K562 (cell line): ENCODE measurements around the gene RIN3. TPM values are rescaled to one million over a fixed set of nuclear protein-coding genes. Genes with fewer than 3 reads are reported as not detected.

ENCODE experiments used
- ATAC-seq: fragments of 200-7000 bp; cut with Tn5 transposase; 3 replicates; pipeline ENCODE4 v1.9.1; 2020; ENCODE audit warnings: moderate library complexity
- BruUV-seq: library from RNA; stranded (reverse); fragments of 400-500 nt; replicated peaks from 2 replicates; lab custom pipeline; 2021; lab: Mats Ljungman, UMichigan
- CTCF ChIA-PET: fragments of 300-600 bp; formaldehyde crosslinking; extraction: SDS; loops from one replicate; lab custom pipeline; 2021; ENCODE audit warnings: low intra/inter-chr PET ratio; lab: Yijun Ruan, JAX
- POLR2A ChIA-PET: fragments of 300-600, 350-650 bp; sonication (Branson Sonifier 250); formaldehyde crosslinking; extraction: SDS; loops from one replicate; lab custom pipeline; 2021; ENCODE audit warnings: antibody characterized with exemption, inconsistent platforms; lab: Yijun Ruan, JAX
- DNase-seq, 4 experiments: peaks; one replicate each; pipeline versions ENCODE4 v3.0.0 to v3.0.0-alpha.2; 2011 to 2018; ENCODE audit warnings: low spot score in 3 of 4, mixed read lengths in 3 of 4; ENCODE audit errors: extremely low read depth in 1 of 4
- FAIRE-seq: peaks from 2 replicates; lab custom pipeline; 2011; peaks lifted over from hg19 to GRCh38; lab: Jason Lieb, UNC
- H2AFZ ChIP-seq: 2 replicates; pipeline ENCODE4 v1.6.0; 2011; ENCODE audit warnings: low read depth, low read length, control low read depth, inconsistent platforms
- H3K27ac ChIP-seq: fragments of 200-600 bp; 3 replicates; pipeline ENCODE4 v1.8.0; 2011; ENCODE audit warnings: low read depth, mild to moderate bottlenecking, control low read depth, inconsistent platforms, low read length, moderate library complexity, mixed read lengths; ENCODE audit errors: extremely low read depth
- H3K27me3 ChIP-seq, 2 experiments: fragments of 300-600 bp in 1 of 2; 2 replicates in 1 of 2; 3 replicates in 1 of 2; pipeline versions ENCODE4 v1.6.0 to v1.8.0; 2011; ENCODE audit warnings: inconsistent platforms in 2 of 2, low read length in 2 of 2, mild to moderate bottlenecking in 1 of 2, mixed read lengths in 1 of 2, moderate library complexity in 1 of 2; ENCODE audit not compliant: control insufficient read depth in 2 of 2, insufficient read depth in 2 of 2
- H3K36me3 ChIP-seq: fragments of 300-600 bp; 3 replicates; pipeline ENCODE4 v1.8.0; 2011; ENCODE audit warnings: mild to moderate bottlenecking, low read length, inconsistent platforms; ENCODE audit not compliant: control insufficient read depth, insufficient read depth
- H3K4me1 ChIP-seq, 2 experiments: fragments of 200-600 bp in 1 of 2; replicated peaks in 1 of 2; 2 replicates in 1 of 2; 3 replicates in 1 of 2; pipeline versions ENCODE4 v1.5.1 to v1.8.0; 2011; ENCODE audit warnings: inconsistent platforms in 2 of 2, low read length in 2 of 2, mild to moderate bottlenecking in 1 of 2, mixed read lengths in 1 of 2, moderate library complexity in 1 of 2; ENCODE audit not compliant: control insufficient read depth in 2 of 2, insufficient read depth in 2 of 2
- H3K4me2 ChIP-seq: 2 replicates; pipeline ENCODE4 v1.6.1; 2011; ENCODE audit warnings: low read length, control low read depth, inconsistent platforms, mixed read lengths; ENCODE audit not compliant: insufficient read depth
- H3K4me3 ChIP-seq: fragments of 200-600 bp; sonication (generic), shearing (Covaris generic); 2 replicates; pipeline ENCODE4 v1.5.1; 2016; ENCODE audit warnings: control low read depth, inconsistent platforms
- H3K79me2 ChIP-seq: fragments of 200-600 bp; 3 replicates; pipeline ENCODE4 v1.8.0; 2011; ENCODE audit warnings: low read length, inconsistent platforms; ENCODE audit not compliant: control insufficient read depth, insufficient read depth
- H3K9ac ChIP-seq, 2 experiments: 2 replicates each; pipeline versions ENCODE4 v1.6.0 to v1.6.1; 2011; ENCODE audit warnings: low read depth in 2 of 2, low read length in 2 of 2, control low read depth in 1 of 2, inconsistent platforms in 1 of 2, mild to moderate bottlenecking in 1 of 2, mixed read lengths in 1 of 2; ENCODE audit not compliant: insufficient read depth in 1 of 2
- H3K9me1 ChIP-seq: one replicate; pipeline ENCODE4 v1.6.0; 2011; ENCODE audit warnings: inconsistent platforms, mild to moderate bottlenecking, low read length, moderate library complexity; ENCODE audit not compliant: control insufficient read depth, insufficient read depth
- H3K9me3 ChIP-seq: replicated peaks from 2 replicates; pipeline ENCODE4 v1.5.1; 2011; ENCODE audit warnings: low read depth, low read length, inconsistent platforms; ENCODE audit not compliant: control insufficient read depth, insufficient read depth
- H4K20me1 ChIP-seq: replicated peaks from 2 replicates; pipeline ENCODE4 v1.6.1; 2011; ENCODE audit warnings: low read length, inconsistent platforms, mixed read lengths; ENCODE audit not compliant: control insufficient read depth, insufficient read depth
- ARNT ChIP-seq, 2 experiments: fragments of 450-650 bp; IDR thresholded peaks; 2 replicates each; pipeline ENCODE4 v1.6.1; 2016; ENCODE audit warnings: mild to moderate bottlenecking in 1 of 2
- BRCA1 ChIP-seq, 2 experiments: fragments of 450-650 bp in 1 of 2; sonication (generic) in 1 of 2; formaldehyde crosslinking in 1 of 2; IDR thresholded peaks; 2 replicates each; pipeline versions ENCODE4 v1.5.0 to v1.6.1; 2017 to 2020; ENCODE audit warnings: mild to moderate bottlenecking in 1 of 2, missing genetic modification reagents in 1 of 2
- HCFC1 ChIP-seq: IDR thresholded peaks from 2 replicates; pipeline ENCODE4 v1.6.1; 2012; ENCODE audit warnings: low read depth, low read length, improper control_type of control experiment
- HMG20B ChIP-seq: fragments of 250-450 bp; sonication (Bioruptor Pico); IDR thresholded peaks from 2 replicates; pipeline ENCODE4 v1.5.0; 2021; ENCODE audit warnings: mild to moderate bottlenecking
- IRF2 ChIP-seq: sonication (generic); formaldehyde crosslinking; IDR thresholded peaks from 2 replicates; pipeline ENCODE4 v1.8.1; 2022; ENCODE audit warnings: mild to moderate bottlenecking, missing genetic modification reagents
- LARP7 ChIP-seq: fragments of 450-650 bp; IDR thresholded peaks from 2 replicates; pipeline ENCODE4 v1.6.1; 2016
- NCOA1 ChIP-seq: fragments of 450-650 bp; IDR thresholded peaks from 2 replicates; pipeline ENCODE4 v1.6.1; 2016; ENCODE audit warnings: low read depth
- NR2C1 ChIP-seq, 2 experiments: fragments of 450-650 bp; IDR thresholded peaks; 2 replicates each; pipeline ENCODE4 v1.6.1; 2017; ENCODE audit warnings: mild to moderate bottlenecking in 2 of 2, antibody characterized with exemption in 1 of 2, inconsistent platforms in 1 of 2, missing compliant biosample characterization in 1 of 2, missing genetic modification characterization in 1 of 2
- SMARCA4 ChIP-seq: fragments of 450-650 bp; IDR thresholded peaks from 2 replicates; pipeline ENCODE4 v1.6.1; 2016
- ZNF174 ChIP-seq: fragments of 250-450 bp; sonication (Bioruptor Pico); IDR thresholded peaks from 2 replicates; pipeline ENCODE4 v1.4.0; 2020; ENCODE audit warnings: mild to moderate bottlenecking
- ZNF212 ChIP-seq: fragments of 450-650 bp; formaldehyde crosslinking; IDR thresholded peaks from 2 replicates; pipeline ENCODE4 v1.4.0; 2020; ENCODE audit warnings: mild to moderate bottlenecking
- ZZZ3 ChIP-seq: fragments of 450-650 bp; IDR thresholded peaks from 2 replicates; pipeline ENCODE4 v1.6.1; 2016; ENCODE audit warnings: antibody characterized with exemption, mild to moderate bottlenecking, moderate library complexity
- WGBS: fragments of 100-300 bp; shearing (Covaris generic); methylation state at CpG from one replicate; pipeline ENCODE4 v1.1.6; 2016; ENCODE audit warnings: low coverage, mixed read lengths; ENCODE audit not compliant: insufficient coverage; ENCODE audit errors: missing lambda C conversion rate; 5-methylcytosine and 5-hydroxymethylcytosine counted together
- in situ Hi-C: fragments of 300-500 bp; cut with MboI; formaldehyde crosslinking; loops from 4 replicates; pipeline ENCODE4 v1.15.0; 2018; ENCODE audit warnings: inconsistent platforms, mixed read lengths
- intact Hi-C: fragments of 100-400 bp; cut with micrococcal nuclease; formaldehyde crosslinking; loops from 2 replicates; pipeline ENCODE4 v1.14.2; 2022
- polyA plus RNA-seq, 8 experiments: library from polyadenylated mRNA; depleted of rRNA in 4 of 8; stranded (reverse) in 5 of 8; unstranded in 3 of 8; fragments of >200 nt; fragmentation: Nextera tagmentation in 2 of 8; fragmentation: Illumina TruSeq in 1 of 8; extraction: Ambion mirVana in 2 of 8; extraction: Trizol in 1 of 8; gene quantifications; 2 replicates each; pipeline versions ENCODE4 v1.2.1 to v1.2.3, GENCODE V29; 2011 to 2014; ENCODE audit warnings: inconsistent platforms in 1 of 8, missing spikeins in 1 of 8
- total RNA-seq, 7 experiments: library from RNA; depleted of rRNA in 6 of 7; stranded (reverse); fragments of >200 nt in 6 of 7; fragmentation: Illumina TruSeq in 2 of 7; extraction: Trizol in 2 of 7; gene quantifications; 2 replicates each; pipeline versions ENCODE4 v1.2.1 to v1.2.3, GENCODE V29; 2011 to 2021; ENCODE audit warnings: low replicate concordance in 1 of 7
- TF ChIP-seq, protein P1 (sequence below): fragments of 450-650 bp; IDR thresholded peaks from 2 replicates; pipeline ENCODE4 v1.6.1; 2016; ENCODE audit warnings: mild to moderate bottlenecking, moderate library complexity

The RIN3 gene
- total and polyA plus RNA-seq, 9 of the 15 experiments (the other 6 are each of a cell fraction or from before 2014, with no cell fraction given), result 0.01 to 0.49 (median 0.08) TPM; not detected in 5

- no peaks in the 10 kb centered on the region; a peak in 1 of 5 replicates for H3K4me1 ChIP-seq
- WGBS, result 4% methylated on average over 7 of the region's 10 CpGs
- no peak overlapping the region for H2AFZ ChIP-seq
- H4K20me1 ChIP-seq, result no peaks in the 10 kb centered on the region
- H3K27me3 ChIP-seq, result peaks cover 0 to 10% of the 10 kb centered on the region in 2 experiments; a peak in 1 of 5 replicates
- in situ Hi-C loops (no loop called here), intact Hi-C loops (no loop called here)
- H3K36me3 ChIP-seq, result no peaks in the 10 kb centered on the region
- H3K79me2 ChIP-seq, result no peaks in the 10 kb centered on the region
- H3K4me2 ChIP-seq, result no peak overlapping the region
- FAIRE-seq, result no peak
- H3K9me3 ChIP-seq, result no peaks in the 10 kb centered on the region
- ChIA-PET CTCF (no interaction called here), POLR2A (no interaction called here)
- no peaks in the 10 kb centered on the region for H3K9me1 ChIP-seq
- no peak overlapping the region for H3K27ac ChIP-seq
- no TSS peak for BruUV-seq
- H3K9ac ChIP-seq, result no peak overlapping the region
- DNase-seq, result no peak
- ATAC-seq, result no peak
- no peak overlapping the region for H3K4me3 ChIP-seq
- TF ChIP-seq BRCA1 (IDR thresholded peaks at IDR 0.05), result no peak
- no peak for TF ChIP-seq BRCA1 (CRISPR knock-in tag; IDR thresholded peaks at IDR 0.05)
- no peak for TF ChIP-seq HMG20B (CRISPR knock-in tag)
- no peak for TF ChIP-seq NR2C1 (IDR thresholded peaks at IDR 0.05)
- no peak for TF ChIP-seq NR2C1 (tag; IDR thresholded peaks at IDR 0.05)
- TF ChIP-seq, protein P1, sequence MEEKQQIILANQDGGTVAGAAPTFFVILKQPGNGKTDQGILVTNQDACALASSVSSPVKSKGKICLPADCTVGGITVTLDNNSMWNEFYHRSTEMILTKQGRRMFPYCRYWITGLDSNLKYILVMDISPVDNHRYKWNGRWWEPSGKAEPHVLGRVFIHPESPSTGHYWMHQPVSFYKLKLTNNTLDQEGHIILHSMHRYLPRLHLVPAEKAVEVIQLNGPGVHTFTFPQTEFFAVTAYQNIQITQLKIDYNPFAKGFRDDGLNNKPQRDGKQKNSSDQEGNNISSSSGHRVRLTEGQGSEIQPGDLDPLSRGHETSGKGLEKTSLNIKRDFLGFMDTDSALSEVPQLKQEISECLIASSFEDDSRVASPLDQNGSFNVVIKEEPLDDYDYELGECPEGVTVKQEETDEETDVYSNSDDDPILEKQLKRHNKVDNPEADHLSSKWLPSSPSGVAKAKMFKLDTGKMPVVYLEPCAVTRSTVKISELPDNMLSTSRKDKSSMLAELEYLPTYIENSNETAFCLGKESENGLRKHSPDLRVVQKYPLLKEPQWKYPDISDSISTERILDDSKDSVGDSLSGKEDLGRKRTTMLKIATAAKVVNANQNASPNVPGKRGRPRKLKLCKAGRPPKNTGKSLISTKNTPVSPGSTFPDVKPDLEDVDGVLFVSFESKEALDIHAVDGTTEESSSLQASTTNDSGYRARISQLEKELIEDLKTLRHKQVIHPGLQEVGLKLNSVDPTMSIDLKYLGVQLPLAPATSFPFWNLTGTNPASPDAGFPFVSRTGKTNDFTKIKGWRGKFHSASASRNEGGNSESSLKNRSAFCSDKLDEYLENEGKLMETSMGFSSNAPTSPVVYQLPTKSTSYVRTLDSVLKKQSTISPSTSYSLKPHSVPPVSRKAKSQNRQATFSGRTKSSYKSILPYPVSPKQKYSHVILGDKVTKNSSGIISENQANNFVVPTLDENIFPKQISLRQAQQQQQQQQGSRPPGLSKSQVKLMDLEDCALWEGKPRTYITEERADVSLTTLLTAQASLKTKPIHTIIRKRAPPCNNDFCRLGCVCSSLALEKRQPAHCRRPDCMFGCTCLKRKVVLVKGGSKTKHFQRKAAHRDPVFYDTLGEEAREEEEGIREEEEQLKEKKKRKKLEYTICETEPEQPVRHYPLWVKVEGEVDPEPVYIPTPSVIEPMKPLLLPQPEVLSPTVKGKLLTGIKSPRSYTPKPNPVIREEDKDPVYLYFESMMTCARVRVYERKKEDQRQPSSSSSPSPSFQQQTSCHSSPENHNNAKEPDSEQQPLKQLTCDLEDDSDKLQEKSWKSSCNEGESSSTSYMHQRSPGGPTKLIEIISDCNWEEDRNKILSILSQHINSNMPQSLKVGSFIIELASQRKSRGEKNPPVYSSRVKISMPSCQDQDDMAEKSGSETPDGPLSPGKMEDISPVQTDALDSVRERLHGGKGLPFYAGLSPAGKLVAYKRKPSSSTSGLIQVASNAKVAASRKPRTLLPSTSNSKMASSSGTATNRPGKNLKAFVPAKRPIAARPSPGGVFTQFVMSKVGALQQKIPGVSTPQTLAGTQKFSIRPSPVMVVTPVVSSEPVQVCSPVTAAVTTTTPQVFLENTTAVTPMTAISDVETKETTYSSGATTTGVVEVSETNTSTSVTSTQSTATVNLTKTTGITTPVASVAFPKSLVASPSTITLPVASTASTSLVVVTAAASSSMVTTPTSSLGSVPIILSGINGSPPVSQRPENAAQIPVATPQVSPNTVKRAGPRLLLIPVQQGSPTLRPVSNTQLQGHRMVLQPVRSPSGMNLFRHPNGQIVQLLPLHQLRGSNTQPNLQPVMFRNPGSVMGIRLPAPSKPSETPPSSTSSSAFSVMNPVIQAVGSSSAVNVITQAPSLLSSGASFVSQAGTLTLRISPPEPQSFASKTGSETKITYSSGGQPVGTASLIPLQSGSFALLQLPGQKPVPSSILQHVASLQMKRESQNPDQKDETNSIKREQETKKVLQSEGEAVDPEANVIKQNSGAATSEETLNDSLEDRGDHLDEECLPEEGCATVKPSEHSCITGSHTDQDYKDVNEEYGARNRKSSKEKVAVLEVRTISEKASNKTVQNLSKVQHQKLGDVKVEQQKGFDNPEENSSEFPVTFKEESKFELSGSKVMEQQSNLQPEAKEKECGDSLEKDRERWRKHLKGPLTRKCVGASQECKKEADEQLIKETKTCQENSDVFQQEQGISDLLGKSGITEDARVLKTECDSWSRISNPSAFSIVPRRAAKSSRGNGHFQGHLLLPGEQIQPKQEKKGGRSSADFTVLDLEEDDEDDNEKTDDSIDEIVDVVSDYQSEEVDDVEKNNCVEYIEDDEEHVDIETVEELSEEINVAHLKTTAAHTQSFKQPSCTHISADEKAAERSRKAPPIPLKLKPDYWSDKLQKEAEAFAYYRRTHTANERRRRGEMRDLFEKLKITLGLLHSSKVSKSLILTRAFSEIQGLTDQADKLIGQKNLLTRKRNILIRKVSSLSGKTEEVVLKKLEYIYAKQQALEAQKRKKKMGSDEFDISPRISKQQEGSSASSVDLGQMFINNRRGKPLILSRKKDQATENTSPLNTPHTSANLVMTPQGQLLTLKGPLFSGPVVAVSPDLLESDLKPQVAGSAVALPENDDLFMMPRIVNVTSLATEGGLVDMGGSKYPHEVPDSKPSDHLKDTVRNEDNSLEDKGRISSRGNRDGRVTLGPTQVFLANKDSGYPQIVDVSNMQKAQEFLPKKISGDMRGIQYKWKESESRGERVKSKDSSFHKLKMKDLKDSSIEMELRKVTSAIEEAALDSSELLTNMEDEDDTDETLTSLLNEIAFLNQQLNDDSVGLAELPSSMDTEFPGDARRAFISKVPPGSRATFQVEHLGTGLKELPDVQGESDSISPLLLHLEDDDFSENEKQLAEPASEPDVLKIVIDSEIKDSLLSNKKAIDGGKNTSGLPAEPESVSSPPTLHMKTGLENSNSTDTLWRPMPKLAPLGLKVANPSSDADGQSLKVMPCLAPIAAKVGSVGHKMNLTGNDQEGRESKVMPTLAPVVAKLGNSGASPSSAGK, result no peak
- TF ChIP-seq ZNF212 (CRISPR knock-in tag), result no peak
- no peak for TF ChIP-seq NCOA1
- no peak for TF ChIP-seq IRF2
- no peak for TF ChIP-seq ZZZ3
- TF ChIP-seq ZNF174 (CRISPR knock-in tag), result no peak
- TF ChIP-seq ARNT (IDR thresholded peaks at IDR 0.05), result no peak
- no peak for TF ChIP-seq HCFC1
- TF ChIP-seq LARP7, result no peak
- TF ChIP-seq SMARCA4, result no peak
Observed at GRCh38 chr14:92613681-92614260, 100.2 kb downstream of the RIN3 start.
